NCI-H146 treated with DMSO at 0.1 percent for 48 hours (cell line): ENCODE measurements around the gene SPNS3.

ENCODE experiments used
- DNase-seq: peaks from one replicate; lab custom pipeline; 2025; ENCODE audit not compliant: unreplicated experiment; lab: John Stamatoyannopoulos, UW

SPNS3 gene, protein sequence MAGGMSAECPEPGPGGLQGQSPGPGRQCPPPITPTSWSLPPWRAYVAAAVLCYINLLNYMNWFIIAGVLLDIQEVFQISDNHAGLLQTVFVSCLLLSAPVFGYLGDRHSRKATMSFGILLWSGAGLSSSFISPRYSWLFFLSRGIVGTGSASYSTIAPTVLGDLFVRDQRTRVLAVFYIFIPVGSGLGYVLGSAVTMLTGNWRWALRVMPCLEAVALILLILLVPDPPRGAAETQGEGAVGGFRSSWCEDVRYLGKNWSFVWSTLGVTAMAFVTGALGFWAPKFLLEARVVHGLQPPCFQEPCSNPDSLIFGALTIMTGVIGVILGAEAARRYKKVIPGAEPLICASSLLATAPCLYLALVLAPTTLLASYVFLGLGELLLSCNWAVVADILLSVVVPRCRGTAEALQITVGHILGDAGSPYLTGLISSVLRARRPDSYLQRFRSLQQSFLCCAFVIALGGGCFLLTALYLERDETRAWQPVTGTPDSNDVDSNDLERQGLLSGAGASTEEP

DNA sequence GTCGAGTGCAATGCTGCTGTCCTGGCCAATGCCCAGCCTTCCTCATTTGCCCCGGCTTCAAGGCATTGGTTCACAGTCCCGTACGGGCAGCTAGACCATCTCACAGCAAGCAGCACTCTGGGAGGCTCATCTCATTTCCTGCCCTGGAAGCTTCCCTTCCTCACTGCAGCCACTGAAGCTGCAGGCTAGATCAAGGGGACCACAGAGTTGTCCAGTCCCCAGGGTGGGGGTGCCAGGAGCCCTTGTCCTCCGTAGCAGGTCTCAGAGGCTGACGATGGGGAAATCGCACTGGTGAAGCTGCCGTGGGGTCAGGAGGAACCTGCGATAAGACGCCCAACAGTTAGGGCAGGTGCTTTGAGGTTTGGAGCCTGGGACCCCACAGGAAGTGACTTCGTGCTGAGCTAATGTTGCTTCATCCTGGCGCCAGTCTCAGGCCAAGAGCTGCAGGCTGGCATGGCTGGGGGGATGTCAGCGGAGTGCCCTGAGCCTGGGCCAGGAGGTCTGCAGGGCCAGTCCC, at the start of gene SPNS3:
Gene SPNS3 (plus strand): TSS at position 426 of the 517 bp plus-strand sequence. CDS start 28 bp downstream, at position 454.
- DNase-seq: no peak

DNA sequence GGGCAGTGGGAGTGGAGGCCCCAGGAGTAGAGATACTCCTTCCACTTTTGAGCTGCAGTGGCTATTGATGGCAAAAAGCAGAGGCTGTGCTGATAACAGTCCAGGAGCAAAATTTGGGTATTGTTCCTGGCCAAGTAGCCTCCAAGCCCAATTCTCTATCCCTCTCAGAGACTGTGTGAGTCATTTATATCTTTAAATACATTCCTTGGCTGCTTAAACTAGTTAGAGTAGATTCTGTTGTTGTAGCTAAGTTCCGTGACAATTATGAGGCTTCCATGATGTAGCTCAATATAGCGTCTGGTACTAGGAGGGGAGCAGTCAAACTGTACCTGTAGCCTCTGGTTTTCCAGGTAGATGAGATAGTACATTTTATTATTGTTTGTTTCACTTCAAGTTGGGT, 47.3 kb upstream of the SPNS3 start:
- DNase-seq: no peak

DNA sequence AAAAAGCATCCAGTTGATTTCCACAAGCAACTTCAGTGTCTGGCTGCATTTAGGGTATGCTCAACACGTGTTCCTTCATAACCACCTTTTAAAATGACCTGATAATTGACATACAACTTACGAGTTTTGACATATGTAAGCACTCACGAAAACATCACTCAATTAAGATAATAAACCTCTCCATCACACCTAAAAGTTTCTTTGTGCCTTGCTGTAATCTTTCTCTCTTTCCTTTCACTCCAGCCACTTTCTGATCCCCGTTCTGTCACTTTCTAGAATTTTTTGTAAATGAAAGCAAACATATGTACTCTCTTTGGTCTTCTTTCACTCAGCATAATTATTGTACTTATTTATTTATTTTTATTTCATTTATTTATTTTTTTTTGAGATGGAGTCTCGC, 46.6 kb upstream of the SPNS3 start:
- DNase-seq: no peak

DNA sequence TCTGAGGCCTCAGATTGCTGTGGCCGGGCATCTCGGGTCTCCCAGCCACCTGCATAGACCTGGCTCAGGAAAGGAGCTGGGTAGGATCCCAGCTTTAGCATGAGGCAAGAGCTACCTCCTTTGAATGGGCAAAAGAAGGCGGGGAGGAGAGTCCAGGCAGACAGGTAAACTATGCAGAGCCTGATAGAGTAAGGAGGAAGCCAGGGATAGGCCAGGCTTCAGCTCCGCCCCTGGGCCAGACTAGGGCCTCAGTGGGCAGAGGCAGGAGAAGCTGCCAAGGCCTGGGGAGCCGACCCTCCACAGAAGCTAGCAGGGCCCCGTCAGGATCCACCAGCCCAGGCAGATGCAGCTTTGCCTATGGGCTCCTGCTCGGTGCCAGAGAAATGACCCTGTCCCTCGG, 44.7 kb upstream of the SPNS3 start:
- no peak for DNase-seq

DNA sequence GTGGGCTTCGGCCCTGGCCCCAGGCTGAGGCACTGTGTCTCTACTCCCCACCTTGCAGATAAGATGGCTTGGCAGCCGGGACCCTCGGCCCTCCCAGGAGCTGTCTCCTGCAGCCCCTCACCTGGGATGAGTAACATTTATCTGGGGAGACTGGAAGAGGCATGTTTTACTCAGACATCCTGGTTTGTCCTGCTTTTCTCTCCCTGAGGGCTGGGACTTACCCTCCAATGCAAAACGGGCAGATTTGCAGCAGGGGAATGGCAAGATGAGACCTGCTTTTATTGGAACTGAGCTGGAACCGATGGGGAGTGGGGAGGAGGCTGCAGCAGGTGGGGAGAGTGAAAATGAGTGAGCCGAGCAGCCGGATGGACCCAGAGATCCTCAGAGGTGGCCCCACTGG, 39.9 kb upstream of the SPNS3 start:
- DNase-seq: no peak

DNA sequence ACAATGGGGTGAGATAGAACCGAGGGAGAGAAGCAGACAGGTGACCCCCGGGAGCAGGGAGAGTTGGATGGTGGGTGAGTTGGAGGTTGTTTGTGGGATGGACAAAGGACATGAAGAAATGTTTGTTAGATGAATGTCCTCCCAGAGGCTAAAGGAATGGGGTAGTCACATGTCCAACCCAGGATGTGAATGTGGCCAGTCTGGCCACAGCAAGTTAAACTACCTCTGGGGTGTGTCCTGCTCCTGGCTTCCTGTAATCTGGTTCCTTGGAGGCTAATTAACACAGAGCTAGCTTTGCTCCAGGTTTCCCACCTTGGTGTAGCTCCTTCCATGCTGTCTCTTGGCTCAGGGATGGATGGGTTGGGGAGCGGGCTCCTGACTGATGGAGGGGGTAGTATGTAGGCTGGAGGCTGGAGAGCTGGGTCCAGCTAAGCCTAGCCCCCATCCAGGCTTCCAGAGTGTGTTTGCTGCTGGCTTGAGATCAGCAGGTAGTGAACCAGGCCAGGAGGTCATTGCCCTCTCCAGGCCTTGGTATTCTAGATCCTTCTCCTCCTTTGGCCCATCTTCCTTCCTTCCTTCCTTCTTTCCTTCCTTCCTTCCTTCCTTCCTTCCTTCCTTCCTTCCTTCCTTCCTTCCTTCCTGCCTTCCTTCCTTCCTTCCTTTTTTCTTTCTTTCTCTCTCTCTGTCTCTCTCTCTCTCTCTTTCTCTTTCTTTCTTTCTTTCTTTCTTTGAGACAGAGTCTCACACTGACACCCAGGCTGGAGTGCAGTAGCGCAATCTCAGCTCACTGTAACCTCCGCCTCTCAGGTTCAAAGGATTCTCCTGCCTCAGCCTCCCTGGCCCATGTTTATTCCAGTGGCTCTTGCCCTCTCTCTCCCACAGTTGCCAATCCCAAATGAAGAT, 39.3 kb upstream of the SPNS3 start:
- DNase-seq: no peak

DNA sequence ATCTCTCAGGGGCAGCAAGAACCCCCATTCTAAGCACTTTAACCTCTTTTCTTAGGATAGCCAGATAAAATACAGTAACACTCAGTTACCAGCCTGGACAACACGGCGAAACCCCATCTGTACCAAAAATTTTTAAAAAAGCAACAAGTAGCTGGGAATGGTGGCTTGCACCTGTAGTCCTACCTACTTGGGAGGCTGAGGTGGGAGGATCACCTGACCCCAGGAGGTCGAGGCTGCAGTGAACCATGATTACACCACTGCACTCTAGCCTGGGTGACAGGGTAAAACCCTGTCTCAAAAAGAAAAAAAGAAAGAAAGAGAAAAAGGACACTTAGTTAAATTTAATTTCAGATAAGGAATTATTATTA, 38.6 kb upstream of the SPNS3 start:
- DNase-seq: no peak

DNA sequence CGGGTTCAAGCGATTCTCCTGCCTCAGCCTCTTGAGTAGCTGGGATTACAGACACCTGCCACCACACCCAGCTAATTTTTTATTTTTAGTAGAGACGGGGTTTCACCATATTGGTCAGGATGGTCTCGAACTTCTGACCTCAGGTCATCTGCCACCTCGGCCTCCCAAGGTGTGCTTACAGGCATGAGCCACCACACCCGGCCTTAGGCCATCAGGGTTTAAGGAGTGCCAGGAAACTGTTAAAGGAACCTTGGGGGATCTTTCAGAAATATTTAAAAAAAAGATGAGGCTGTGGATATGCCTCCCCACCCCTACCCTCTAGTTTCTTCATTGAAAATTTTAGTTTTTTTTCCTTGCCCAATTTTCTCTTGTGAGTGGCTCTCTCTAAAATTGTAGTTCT, 35.9 kb upstream of the SPNS3 start:
- no peak for DNase-seq

DNA sequence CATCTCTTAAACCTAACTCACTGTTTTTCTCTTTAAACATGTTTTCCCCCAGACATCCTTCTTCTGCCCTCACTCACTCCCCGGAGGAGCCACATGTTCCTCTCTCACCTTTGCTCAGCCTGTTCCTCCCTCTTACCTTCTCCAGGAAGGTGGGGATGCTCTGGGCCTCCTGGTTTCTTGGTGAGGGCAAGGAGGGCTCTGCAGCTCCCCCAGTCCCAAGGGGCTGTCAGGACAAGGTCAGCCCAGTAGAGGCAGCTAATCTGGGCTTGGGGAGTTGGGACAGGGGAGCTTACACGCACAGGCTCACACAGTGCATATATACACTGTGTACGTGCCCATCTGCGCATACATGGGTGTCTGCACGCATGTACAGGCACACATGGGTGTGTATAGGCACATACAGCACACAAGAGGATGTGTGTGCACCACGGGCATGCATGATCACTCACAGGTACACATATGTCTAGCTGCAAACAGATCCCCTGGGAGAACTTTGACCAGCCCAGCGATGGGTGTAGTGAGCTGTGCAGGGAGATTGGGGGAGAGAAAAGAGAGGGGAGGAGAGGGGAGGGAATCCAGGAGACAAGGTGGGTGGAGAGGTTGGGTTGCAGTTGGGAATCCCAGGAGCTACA, 28.6 kb upstream of the SPNS3 start:
- DNase-seq: no peak

DNA sequence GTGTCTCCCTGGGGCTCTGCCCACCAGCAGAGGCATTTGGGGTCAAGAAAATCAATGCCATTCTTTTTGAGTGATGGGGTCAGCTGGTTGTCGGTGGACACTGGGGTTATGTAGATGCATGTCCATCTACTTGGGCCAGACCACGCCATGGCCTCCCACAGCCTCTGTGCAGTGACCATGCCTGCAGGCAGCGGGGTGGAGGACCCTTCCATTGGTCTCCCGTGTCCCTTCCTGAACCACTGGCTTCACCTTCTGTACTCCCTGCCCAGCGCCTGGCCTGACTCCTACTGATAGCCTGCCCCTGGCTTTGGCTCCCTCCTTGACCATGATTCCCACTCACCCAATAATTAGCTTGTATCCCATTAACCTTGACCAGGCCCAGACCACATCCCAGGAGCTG, 28.0 kb upstream of the SPNS3 start:
- no peak for DNase-seq

DNA sequence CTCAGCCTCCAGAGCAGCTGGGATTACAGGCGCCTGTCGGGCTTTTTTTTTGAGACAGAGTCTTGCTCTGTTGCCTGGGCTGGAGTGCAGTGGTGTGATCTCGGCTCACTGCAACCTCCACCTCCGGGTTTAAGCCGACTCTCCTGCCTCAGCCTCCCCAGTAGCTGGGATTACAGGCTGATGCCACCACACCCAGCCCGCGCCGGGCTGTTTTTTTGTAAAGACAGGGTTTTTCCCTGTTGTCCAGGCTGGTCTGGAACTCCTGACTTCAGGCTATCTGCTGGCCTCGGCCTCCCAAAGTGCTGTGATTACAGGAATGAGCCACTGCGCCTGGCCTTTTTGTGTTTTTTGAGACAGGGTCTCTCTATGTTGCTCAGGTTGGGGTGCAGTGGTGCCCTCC, 27.4 kb upstream of the SPNS3 start:
- no peak for DNase-seq

DNA sequence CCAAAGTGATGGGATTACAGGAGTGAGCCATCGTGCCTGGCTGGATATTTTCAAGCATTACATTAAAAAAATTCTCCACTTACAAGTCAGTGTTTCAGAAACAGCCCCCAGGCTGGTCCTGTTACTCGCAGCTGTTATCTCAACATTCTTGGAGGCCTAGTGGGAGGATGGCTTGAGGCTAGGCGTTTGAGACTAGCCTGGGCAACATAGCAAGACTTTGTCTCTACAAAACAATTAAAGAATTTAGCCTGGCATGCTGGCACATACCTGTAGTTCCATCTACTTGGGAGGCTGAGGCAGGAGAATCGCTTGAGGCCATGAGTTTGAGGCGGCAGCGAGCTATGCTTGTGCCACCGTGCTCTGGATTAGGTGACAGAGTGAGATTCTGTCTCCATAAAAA, 26.5 kb upstream of the SPNS3 start:
- no peak for DNase-seq

DNA sequence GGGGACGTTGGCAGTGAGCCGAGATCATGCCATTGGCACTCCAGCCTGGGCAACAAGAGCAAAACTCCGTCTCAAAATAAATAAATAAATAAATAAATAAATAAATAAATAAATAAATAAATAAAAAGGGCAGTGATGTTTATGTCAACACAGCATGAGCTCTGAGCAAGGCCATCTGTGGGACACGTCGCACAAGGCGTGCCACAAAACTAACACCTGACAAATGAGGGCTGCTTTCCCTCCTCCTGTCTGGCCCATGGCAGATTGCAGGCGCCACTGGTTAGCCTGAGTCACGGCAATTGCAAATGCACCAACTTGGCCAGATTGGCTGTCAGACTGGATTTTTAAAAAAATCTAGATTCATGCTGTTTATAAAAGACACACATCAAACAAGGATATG, 25.9 kb upstream of the SPNS3 start:
- no peak for DNase-seq

DNA sequence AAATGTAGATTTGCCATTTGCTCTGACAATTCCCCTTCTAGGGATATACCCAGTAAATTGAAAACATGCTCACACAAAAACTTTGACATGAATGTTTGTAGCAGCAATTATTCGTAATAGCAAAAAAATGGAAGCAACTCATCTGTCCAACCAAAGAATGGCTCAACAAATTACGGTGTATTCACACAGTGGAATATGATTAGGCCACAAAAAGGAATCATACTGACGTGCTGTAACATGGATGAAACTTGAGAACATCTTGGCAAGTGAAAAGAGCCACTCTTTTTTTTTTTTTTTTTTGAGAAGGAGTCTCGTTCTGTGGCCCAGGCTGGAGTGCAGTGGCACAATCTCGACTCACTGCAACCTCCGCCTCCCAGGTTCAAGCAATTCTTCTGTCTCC, 24.1 kb upstream of the SPNS3 start:
- DNase-seq: no peak

DNA sequence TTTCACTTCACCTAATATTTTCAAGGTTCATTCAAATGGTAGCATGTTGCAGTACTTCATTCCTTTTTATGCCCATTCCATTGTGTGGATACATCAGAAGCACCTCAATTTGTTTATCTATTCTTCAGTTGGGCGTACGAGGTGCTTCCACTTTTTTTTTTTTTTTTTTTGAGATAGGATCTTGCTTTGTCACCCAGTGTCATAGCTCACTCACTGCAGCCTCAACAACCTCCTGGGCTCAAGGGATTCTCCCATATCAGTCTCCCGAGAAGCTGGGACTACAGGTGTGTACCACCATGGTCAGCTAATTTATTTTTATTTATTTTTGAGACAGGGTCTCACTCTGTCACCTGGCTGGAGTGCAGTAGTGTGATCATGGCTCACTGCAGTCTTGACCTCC, 22.5 kb upstream of the SPNS3 start:
- no peak for DNase-seq

DNA sequence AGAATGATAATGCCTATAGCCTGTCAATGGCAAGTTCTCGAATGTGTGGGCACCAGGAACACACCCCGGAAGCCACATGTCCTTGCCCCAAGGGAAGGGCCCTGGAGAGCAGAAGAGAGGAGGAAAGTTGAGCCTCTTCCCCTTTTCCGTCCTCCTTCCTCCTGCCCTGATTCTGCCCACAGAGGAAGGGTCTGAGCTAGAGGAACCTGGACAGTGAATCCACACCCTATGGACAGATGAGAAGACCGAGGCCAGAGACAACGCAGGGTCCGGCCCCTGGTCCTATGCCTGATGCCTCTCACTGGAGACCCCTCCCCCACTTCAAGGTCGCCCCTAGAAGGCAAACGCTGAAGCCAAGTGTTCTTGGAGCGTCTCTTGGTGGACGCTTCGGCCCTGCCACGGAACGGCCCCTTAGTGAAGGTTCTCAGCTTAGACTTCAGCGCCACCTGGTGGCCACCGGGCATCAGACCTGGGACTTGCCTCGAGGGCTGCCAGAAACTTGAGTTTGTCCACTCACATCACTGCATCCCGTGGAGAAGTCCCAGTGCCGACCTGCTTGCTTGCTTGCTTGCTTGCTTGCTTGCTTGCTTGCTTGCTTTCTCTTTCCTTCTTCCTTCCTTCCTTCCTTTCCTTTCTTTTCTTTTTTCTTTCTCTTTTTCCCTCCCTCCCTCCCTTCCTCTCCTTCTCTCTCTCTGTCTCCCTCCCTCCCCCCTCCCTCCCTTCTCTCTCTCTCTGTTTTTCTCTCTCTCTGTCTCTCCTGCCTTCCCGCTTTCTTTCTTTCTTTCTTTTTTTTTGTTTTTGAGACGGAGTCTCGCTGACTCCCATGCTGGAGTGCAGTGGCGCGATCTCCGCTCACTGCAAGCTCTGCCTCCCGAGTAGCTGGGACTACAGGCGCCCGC, 20.6 kb upstream of the SPNS3 start:
- DNase-seq: peak; percentile 62

DNA sequence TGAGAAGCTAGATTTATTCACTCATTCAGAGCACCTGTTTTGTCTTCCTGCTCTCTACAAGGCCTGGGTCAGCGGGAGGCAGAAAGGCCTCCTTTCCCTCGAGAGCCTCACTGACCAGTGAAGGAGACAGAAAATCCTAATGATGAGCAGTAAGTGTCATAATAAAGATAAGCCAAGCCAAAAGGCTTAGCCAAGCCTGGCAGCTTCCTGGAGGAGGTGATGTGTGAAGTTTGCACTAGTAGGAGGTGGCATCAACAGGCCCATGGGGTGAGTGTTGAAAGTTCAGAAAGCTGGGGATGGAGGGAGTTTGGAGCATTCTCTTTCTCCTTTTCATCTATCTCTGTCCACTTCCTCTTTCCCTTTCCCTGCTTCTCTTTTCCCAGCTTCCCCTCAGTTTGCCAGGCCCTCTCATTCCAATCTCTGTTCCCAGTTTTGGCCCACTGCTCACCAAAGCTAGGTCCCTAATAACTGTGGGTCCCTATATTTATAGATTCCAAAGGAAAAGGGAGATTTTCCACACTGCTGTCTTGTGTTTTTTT, 16.5 kb upstream of the SPNS3 start:
- DNase-seq: no peak

DNA sequence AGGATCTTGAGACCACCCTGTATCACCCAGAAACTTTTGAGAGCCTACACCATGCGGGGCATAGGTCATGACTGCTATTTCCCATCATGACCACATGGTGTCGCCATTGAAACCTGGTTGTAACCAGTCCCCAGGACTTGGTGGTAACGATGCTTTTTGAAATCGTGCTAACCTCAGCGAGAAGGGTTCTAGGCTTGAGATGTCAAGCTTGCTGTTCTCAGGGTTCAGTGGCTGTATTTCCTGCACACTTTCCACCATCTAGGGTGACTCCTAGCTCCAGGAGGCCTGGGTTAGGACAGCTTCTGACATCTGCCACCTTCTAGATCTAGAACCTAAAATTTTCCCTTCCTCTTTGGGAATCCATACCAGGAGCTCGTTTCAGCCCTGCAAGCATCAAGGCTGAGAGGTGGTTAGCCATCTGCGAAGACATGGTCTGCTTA, 13.0 kb upstream of the SPNS3 start:
- peak; percentile 42 for DNase-seq

DNA sequence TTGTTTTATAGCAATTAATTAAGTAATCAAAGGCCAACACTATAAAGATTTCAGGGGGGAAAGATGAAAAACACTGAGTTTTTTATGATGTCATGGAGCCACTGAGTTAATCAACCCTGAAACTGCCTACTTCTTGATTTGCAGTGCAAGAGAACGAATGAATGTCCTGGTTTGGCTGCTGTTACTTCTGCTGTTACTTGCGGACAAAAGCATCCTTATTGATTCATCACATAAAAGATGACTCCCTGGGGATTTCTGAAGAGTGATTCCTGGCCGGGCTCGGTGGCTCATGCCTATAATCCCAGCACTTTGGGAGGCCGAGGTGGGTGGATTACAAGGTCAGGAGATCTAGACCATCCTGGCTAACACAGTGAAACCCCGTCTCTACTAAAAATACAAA, 10.9 kb upstream of the SPNS3 start:
- DNase-seq: no peak

DNA sequence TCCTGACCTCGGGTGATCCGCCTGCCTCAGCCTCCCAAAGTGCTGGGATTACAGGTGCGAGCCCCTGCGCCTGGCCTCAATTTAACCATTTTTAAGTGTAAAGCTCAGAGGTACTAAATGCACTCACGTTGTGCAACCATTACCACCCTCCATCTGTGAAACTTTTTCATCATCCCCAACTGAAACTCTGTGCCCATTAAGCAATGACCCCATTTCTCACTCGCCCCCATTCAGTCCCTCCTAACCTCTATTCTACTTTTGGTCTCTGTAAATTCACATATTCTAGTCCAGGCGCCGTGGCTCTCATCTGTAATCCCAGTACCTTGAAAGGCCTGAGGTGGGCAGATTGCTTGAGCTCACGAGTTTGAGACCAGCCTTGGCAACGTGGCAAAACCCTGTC, 8.3 kb upstream of the SPNS3 start:
- no peak for DNase-seq
